IMR-90 (cell line): ENCODE measurements around the gene MICOS13.

Experiments
- BHLHE40 ChIP-seq: fragments of 150-350 bp; IDR thresholded peaks from 2 replicates; pipeline ENCODE4 v1.6.1; 2016; ENCODE audit warnings: mild to moderate bottlenecking, low read depth, low read length
- CEBPB ChIP-seq: IDR thresholded peaks from 2 replicates; pipeline ENCODE4 v1.6.1; 2012; ENCODE audit warnings: low read depth, low read length, improper control_type of control experiment
- CTCF ChIP-seq: conservative IDR thresholded peaks from 2 replicates; pipeline ENCODE4 v1.5.1; 2012; ENCODE audit warnings: mild to moderate bottlenecking, low read depth, low read length, improper control_type of control experiment
- MXI1 ChIP-seq: IDR thresholded peaks from 2 replicates; pipeline ENCODE4 v1.6.1; 2012; ENCODE audit warnings: low read depth, mild to moderate bottlenecking, low read length, moderate library complexity, borderline replicate concordance
- NFE2L2 ChIP-seq: fragments of 150-350 bp; IDR thresholded peaks from 2 replicates; pipeline ENCODE4 v1.6.1; 2016; ENCODE audit warnings: low read depth, mild to moderate bottlenecking, low read length
- POLR2A ChIP-seq: IDR thresholded peaks from 2 replicates; pipeline ENCODE4 v1.6.1; 2012; ENCODE audit warnings: mild to moderate bottlenecking, low read depth, low read length
- RAD21 ChIP-seq: IDR thresholded peaks from 2 replicates; pipeline ENCODE4 v1.6.1; 2012; ENCODE audit warnings: low read length, improper control_type of control experiment
- RCOR1 ChIP-seq: IDR thresholded peaks from 2 replicates; pipeline ENCODE4 v1.6.1; 2012; ENCODE audit warnings: mild to moderate bottlenecking, low read length, improper control_type of control experiment; ENCODE audit not compliant: insufficient replicate concordance
- RFX5 ChIP-seq: IDR thresholded peaks from 2 replicates; pipeline ENCODE4 v1.8.0; 2012; ENCODE audit warnings: low read depth, mild to moderate bottlenecking, low read length, moderate library complexity
- SMC3 ChIP-seq: fragments of 150-350 bp; IDR thresholded peaks from 2 replicates; pipeline ENCODE4 v1.6.1; 2016; ENCODE audit warnings: low read depth, mild to moderate bottlenecking, antibody characterized with exemption, low read length, moderate library complexity

- TF ChIP-seq CTCF = no peak
- no peak for TF ChIP-seq POLR2A
- TF ChIP-seq RCOR1 = no peak
- no peak for TF ChIP-seq RAD21
- TF ChIP-seq MXI1 = no peak
- no peak for TF ChIP-seq NFE2L2
- TF ChIP-seq SMC3 = no peak
- TF ChIP-seq BHLHE40 = no peak
- no peak for TF ChIP-seq CEBPB
- TF ChIP-seq RFX5 = no peak
Observed at GRCh38 chr19:5694167-5694955, 14.0 kb upstream of the MICOS13 start.
